Caco-2 (cell line): Measurements from ENCODE around the gene YJU2. TPM values are rescaled to one million over a fixed set of nuclear protein-coding genes. Genes with fewer than 3 reads are reported as not detected.

ENCODE experiments used
- BruUV-seq: library from RNA; stranded (reverse); fragments of 400-500 nt; replicated peaks from 2 replicates; lab custom pipeline; 2021; lab: Mats Ljungman, UMichigan
- CTCF ChIA-PET: fragments of 300-600 bp; sonication (Branson Sonifier 250); formaldehyde crosslinking; loops from one replicate; lab custom pipeline; 2022; ENCODE audit warnings: antibody characterized with exemption; lab: Charles Lee
- POLR2A ChIA-PET: fragments of 300-600 bp; sonication (Branson Sonifier 250); formaldehyde crosslinking; loops from one replicate; lab custom pipeline; 2022; ENCODE audit warnings: antibody characterized with exemption; lab: Charles Lee
- DNase-seq, 2 experiments: peaks; one replicate each; pipeline versions ENCODE4 v3.0.0 to v3.0.0-alpha.2; 2020 to 2022
- H3K27me3 ChIP-seq: replicated peaks from 2 replicates; pipeline ENCODE4 v1.6.0; 2011; ENCODE audit warnings: low read length; ENCODE audit not compliant: control insufficient read depth, insufficient read depth
- H3K36me3 ChIP-seq: 2 replicates; pipeline ENCODE4 v1.5.1; 2011; ENCODE audit warnings: low read length; ENCODE audit not compliant: control insufficient read depth, insufficient read depth
- H3K4me1 ChIP-seq: fragments of 250-450 bp; sonication (Bioruptor Pico); 2 replicates; pipeline ENCODE4 v1.5.1; 2020; ENCODE audit warnings: mild to moderate bottlenecking
- H3K4me3 ChIP-seq: 2 replicates; pipeline ENCODE4 v1.5.1; 2011; ENCODE audit warnings: low read depth, mild to moderate bottlenecking, control low read depth, low read length
- H3K9me3 ChIP-seq: fragments of 250-450 bp; sonication (Bioruptor Pico); 2 replicates; pipeline ENCODE4 v1.5.1; 2020; ENCODE audit warnings: mild to moderate bottlenecking, moderate library complexity
- H3K27ac Mint-ChIP-seq: one replicate; pipeline ENCODE4 v1.8.0; 2022; ENCODE audit warnings: mixed read lengths; ENCODE audit not compliant: unreplicated experiment
- H3K27me3 Mint-ChIP-seq: one replicate; pipeline ENCODE4 v1.8.0; 2022; ENCODE audit warnings: mixed read lengths; ENCODE audit not compliant: insufficient read depth, unreplicated experiment
- H3K36me3 Mint-ChIP-seq: one replicate; pipeline ENCODE4 v1.8.0; 2022; ENCODE audit warnings: mild to moderate bottlenecking, mixed read lengths; ENCODE audit not compliant: insufficient read depth, unreplicated experiment
- H3K4me1 Mint-ChIP-seq: one replicate; pipeline ENCODE4 v1.8.0; 2022; ENCODE audit warnings: low read depth, mixed read lengths; ENCODE audit not compliant: unreplicated experiment
- H3K4me3 Mint-ChIP-seq: one replicate; pipeline ENCODE4 v1.8.0; 2022; ENCODE audit warnings: mild to moderate bottlenecking, moderate library complexity, mixed read lengths; ENCODE audit not compliant: unreplicated experiment
- H3K9me3 Mint-ChIP-seq: one replicate; pipeline ENCODE4 v1.8.0; 2022; ENCODE audit warnings: mixed read lengths; ENCODE audit not compliant: unreplicated experiment
- CTCF ChIP-seq, 2 experiments: fragments of 200-600 bp in 1 of 2; IDR thresholded peaks; 1 replicate in 1 of 2; 2 replicates in 1 of 2; pipeline versions ENCODE4 v1.5.1 to v1.8.0; 2011 to 2022; ENCODE audit warnings: antibody characterized with exemption in 1 of 2, control low read depth in 1 of 2, inconsistent platforms in 1 of 2, low read depth in 1 of 2, low read length in 1 of 2, mild to moderate bottlenecking in 1 of 2, moderate library complexity in 1 of 2; ENCODE audit not compliant: insufficient read depth in 1 of 2, severe bottlenecking in 1 of 2, unreplicated experiment in 1 of 2
- intact Hi-C: fragments of 100-400 bp; cut with micrococcal nuclease; formaldehyde crosslinking; loops from one replicate; pipeline ENCODE4 v1.10.0; 2022; ENCODE audit not compliant: unreplicated experiment
- total RNA-seq: library from RNA; stranded (reverse); gene quantifications from 2 replicates; pipeline ENCODE4 v1.2.3, GENCODE V29; 2022

YJU2 gene
- total RNA-seq, 1 experiment from 2014 or later = 19.5 TPM

DNA sequence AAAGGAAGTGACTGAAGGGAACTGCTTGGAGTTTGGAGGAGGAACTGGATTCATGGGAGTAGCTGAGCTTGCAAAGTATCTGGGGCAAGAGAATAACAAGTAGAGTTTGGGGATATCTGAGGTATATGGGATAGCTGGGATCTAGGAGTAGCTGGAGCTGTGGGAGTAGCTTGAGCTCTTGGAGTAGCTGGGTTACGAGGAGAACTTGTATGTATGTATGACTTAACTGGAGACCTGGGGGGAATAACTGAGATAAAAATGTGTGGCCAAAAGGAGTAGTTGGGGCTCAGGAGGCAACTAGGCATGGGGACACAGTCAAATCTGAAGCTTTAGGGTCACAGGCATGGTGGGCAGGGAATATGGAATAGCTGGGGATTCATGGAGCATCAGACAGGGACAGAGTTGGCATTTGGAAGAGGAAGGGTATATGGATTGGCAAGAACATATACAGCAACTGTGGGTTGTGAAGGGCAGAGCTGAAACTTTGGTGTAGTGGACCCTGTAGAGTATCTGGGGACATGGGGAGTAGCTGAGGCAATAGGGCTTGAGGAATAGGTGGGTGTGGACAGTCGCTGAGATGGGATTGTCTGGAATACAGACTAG, 45.8 kb upstream of the YJU2 start:
- DNase-seq = no peak
- Mint-ChIP-seq H3K4me1 (peaks cover 11% of the 10 kb centered on the region), H3K27ac (no peak overlapping the region), H3K36me3 (peaks cover 12% of the 10 kb centered on the region), H3K9me3 (peaks cover 22% of the 10 kb centered on the region), H3K27me3 (peaks cover 29% of the 10 kb centered on the region), H3K4me3 (no peak overlapping the region)
- H3K27me3 ChIP-seq = peaks cover 2% of the 10 kb centered on the region; the same call in 1 of the 2 replicates
- no peak for TF ChIP-seq CTCF (IDR thresholded peaks at IDR 0.05; ENCODE audit: insufficient read depth in 1 of 2, low read depth in 1 of 2, low read length in 1 of 2, severe bottlenecking in 1 of 2, unreplicated experiment in 1 of 2)
- POLR2A ChIA-PET = no interaction called here
- H3K4me1 ChIP-seq = no peaks in the 10 kb centered on the region
- no peaks in the 10 kb centered on the region for H3K9me3 ChIP-seq
- CTCF ChIA-PET = no interaction called here
- no peaks in the 10 kb centered on the region for H3K36me3 ChIP-seq
- intact Hi-C loops = no loop called here
- BruUV-seq = no TSS peak
- no peak overlapping the region for H3K4me3 ChIP-seq

GRCh38 chr19:4201798-4202197, 45.1 kb upstream of the YJU2 start:
- no peaks in the 10 kb centered on the region for H3K9me3 ChIP-seq
- H3K4me1 ChIP-seq = no peaks in the 10 kb centered on the region
- Mint-ChIP-seq H3K27me3 (peaks cover 29% of the 10 kb centered on the region), H3K27ac (no peak overlapping the region), H3K36me3 (peaks cover 12% of the 10 kb centered on the region), H3K4me1 (peaks cover 11% of the 10 kb centered on the region), H3K4me3 (no peak overlapping the region), H3K9me3 (peaks cover 21% of the 10 kb centered on the region)
- intact Hi-C loops = no loop called here
- ChIA-PET POLR2A (no interaction called here), CTCF (no interaction called here)
- BruUV-seq = no TSS peak
- no peak for DNase-seq
- H3K27me3 ChIP-seq = peaks cover 2% of the 10 kb centered on the region; the same call in 1 of the 2 replicates
- no peak overlapping the region for H3K4me3 ChIP-seq
- no peaks in the 10 kb centered on the region for H3K36me3 ChIP-seq
- TF ChIP-seq CTCF (IDR thresholded peaks at IDR 0.05; ENCODE audit: insufficient read depth in 1 of 2, low read depth in 1 of 2, low read length in 1 of 2, severe bottlenecking in 1 of 2, unreplicated experiment in 1 of 2) = no peak

GRCh38 chr19:4206818-4207484, 39.9 kb upstream of the YJU2 start:
- ChIA-PET CTCF (interaction anchor here (0.6 to 1.0 kb wide), 2 partner anchors 8 to 15 kb away, joined by 3 to 4 read pairs; no protein-coding TSS in a partner anchor), POLR2A (no interaction called here)
- Mint-ChIP-seq H3K27ac (no peak overlapping the region), H3K36me3 (no peaks in the 10 kb centered on the region), H3K9me3 (no peaks in the 10 kb centered on the region), H3K4me3 (no peak overlapping the region), H3K27me3 (no peaks in the 10 kb centered on the region), H3K4me1 (no peaks in the 10 kb centered on the region)
- H3K4me1 ChIP-seq = no peaks in the 10 kb centered on the region
- H3K27me3 ChIP-seq = no peaks in the 10 kb centered on the region
- H3K36me3 ChIP-seq = no peaks in the 10 kb centered on the region
- no peak for DNase-seq
- peak in 1 of 2 experiments; percentile 30 for TF ChIP-seq CTCF (IDR thresholded peaks at IDR 0.05; ENCODE audit: insufficient read depth in 1 of 2, low read depth in 1 of 2, low read length in 1 of 2, severe bottlenecking in 1 of 2, unreplicated experiment in 1 of 2)
- intact Hi-C loops = no loop called here
- H3K9me3 ChIP-seq = no peaks in the 10 kb centered on the region
- BruUV-seq = no TSS peak
- H3K4me3 ChIP-seq = no peak overlapping the region
